Measurements from ENCODE around the gene R3HDM4.

- TF ChIP-seq POLR2A (IDR thresholded peaks at IDR 0.05) (no peak), CTCF (IDR thresholded peaks at IDR 0.05) (no peak)
Observed at GRCh38 chr19:892243-892893, 20.7 kb downstream of the R3HDM4 start.

Measured in heart left ventricle (tissue), 13 donors.